ENCODE measurements around the gene NLRC5.

Gene NLRC5

GRCh38 chr16:57022445-57022844, 33.1 kb downstream of the NLRC5 start:
- Histone ChIP-seq H3K9ac (ENCODE audit: low read depth, low read length) (no peak overlapping the region), H3K4me3 (ENCODE audit: low read depth in 1 of 2, low read length in 2 of 2) (no peak overlapping the region), H3K79me2 (ENCODE audit: insufficient read depth, low read length) (no peaks in the 10 kb centered on the region), H3K27ac (ENCODE audit: low read length) (no peak overlapping the region), H3K9me3 (ENCODE audit: insufficient read depth, low read length, severe bottlenecking) (no peaks in the 10 kb centered on the region), H3K4me1 (ENCODE audit: insufficient read depth, low read length) (no peaks in the 10 kb centered on the region), H3K4me2 (ENCODE audit: insufficient read depth, low read length) (no peak overlapping the region), H2AFZ (ENCODE audit: low read depth, low read length) (no peak overlapping the region), H3K36me3 (ENCODE audit: insufficient read depth, low read length) (no peaks in the 10 kb centered on the region), H4K20me1 (ENCODE audit: insufficient read depth, low read length) (no peaks in the 10 kb centered on the region), H3K27me3 (ENCODE audit: insufficient read depth, low read length, poor library complexity) (no peaks in the 10 kb centered on the region)
- DNase-seq = no peak
- TF ChIP-seq EZH2 (IDR thresholded peaks at IDR 0.05; ENCODE audit: borderline replicate concordance, low read depth, low read length, severe bottlenecking) (no peak), CTCF (IDR thresholded peaks at IDR 0.05; ENCODE audit: borderline replicate concordance, extremely low read depth, low read length, poor library complexity, severe bottlenecking) (no peak)
- ATAC-seq (ENCODE audit: insufficient read depth, low read depth) = no peak

DNA sequence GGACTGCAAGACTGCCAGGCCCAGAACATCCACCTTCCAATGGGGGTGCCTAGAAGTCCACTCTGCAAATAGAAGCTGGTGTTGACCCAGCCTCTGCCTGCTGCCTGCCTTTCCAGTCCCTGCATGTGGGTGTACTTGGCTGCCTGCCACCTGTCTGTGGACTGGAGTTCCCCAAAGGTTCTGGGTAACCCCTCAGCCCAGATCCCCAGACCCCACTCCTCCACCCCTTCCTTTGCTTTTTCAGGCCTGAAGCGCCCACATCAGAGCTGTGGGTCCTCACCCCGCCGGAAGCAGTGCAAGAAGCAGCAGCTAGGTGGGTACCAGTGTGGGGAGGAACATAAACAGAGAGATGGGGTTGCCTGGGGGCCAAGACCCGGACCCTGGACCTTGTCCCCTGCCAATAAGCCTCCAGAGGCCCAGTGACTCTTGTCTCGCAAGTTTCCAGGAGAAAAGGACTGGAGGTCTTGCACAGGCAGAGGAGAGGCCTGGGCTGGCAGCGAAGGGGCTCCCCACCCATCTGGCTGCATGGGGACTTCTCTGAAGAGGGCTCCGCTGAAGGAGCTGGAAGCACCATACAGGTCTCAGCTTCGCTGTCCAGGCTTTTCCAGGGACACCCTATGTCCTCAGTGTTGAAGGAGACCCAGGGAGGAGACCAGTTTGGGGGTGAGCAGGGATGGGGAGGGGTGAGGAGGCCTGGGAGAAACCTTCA, 34.3 kb downstream of the NLRC5 start:
- no peaks in the 10 kb centered on the region for H3K9me3 ChIP-seq (ENCODE audit: insufficient read depth, low read length, severe bottlenecking)
- no peak overlapping the region for H2AFZ ChIP-seq (ENCODE audit: low read depth, low read length)
- H4K20me1 ChIP-seq (ENCODE audit: insufficient read depth, low read length) = no peaks in the 10 kb centered on the region
- no peak overlapping the region for H3K9ac ChIP-seq (ENCODE audit: low read depth, low read length)
- no peaks in the 10 kb centered on the region for H3K36me3 ChIP-seq (ENCODE audit: insufficient read depth, low read length)
- TF ChIP-seq CTCF (IDR thresholded peaks at IDR 0.05; ENCODE audit: borderline replicate concordance, extremely low read depth, low read length, poor library complexity, severe bottlenecking) (no peak), EZH2 (IDR thresholded peaks at IDR 0.05; ENCODE audit: borderline replicate concordance, low read depth, low read length, severe bottlenecking) (no peak)
- no peaks in the 10 kb centered on the region for H3K4me1 ChIP-seq (ENCODE audit: insufficient read depth, low read length)
- H3K27ac ChIP-seq (ENCODE audit: low read length) = no peak overlapping the region
- no peaks in the 10 kb centered on the region for H3K79me2 ChIP-seq (ENCODE audit: insufficient read depth, low read length)
- H3K27me3 ChIP-seq (ENCODE audit: insufficient read depth, low read length, poor library complexity) = no peaks in the 10 kb centered on the region
- H3K4me3 ChIP-seq (ENCODE audit: low read depth in 1 of 2, low read length in 2 of 2) = no peak overlapping the region
- H3K4me2 ChIP-seq (ENCODE audit: insufficient read depth, low read length) = no peak overlapping the region
- DNase-seq (no peak), ATAC-seq (ENCODE audit: insufficient read depth, low read depth) (no peak)

GRCh38 chr16:57024894-57025680, 35.7 kb downstream of the NLRC5 start:
- DNase-seq (no peak), ATAC-seq (ENCODE audit: insufficient read depth, low read depth) (no peak)
- Histone ChIP-seq H3K4me3 (ENCODE audit: low read depth in 1 of 2, low read length in 2 of 2) (no peak overlapping the region), H3K79me2 (ENCODE audit: insufficient read depth, low read length) (no peaks in the 10 kb centered on the region), H3K4me2 (ENCODE audit: insufficient read depth, low read length) (no peak overlapping the region), H4K20me1 (ENCODE audit: insufficient read depth, low read length) (no peaks in the 10 kb centered on the region), H3K27ac (ENCODE audit: low read length) (no peak overlapping the region), H3K36me3 (ENCODE audit: insufficient read depth, low read length) (no peaks in the 10 kb centered on the region), H3K27me3 (ENCODE audit: insufficient read depth, low read length, poor library complexity) (no peaks in the 10 kb centered on the region), H3K9ac (ENCODE audit: low read depth, low read length) (no peak overlapping the region), H2AFZ (ENCODE audit: low read depth, low read length) (no peak overlapping the region), H3K4me1 (ENCODE audit: insufficient read depth, low read length) (no peaks in the 10 kb centered on the region), H3K9me3 (ENCODE audit: insufficient read depth, low read length, severe bottlenecking) (no peaks in the 10 kb centered on the region)
- TF ChIP-seq EZH2 (IDR thresholded peaks at IDR 0.05; ENCODE audit: borderline replicate concordance, low read depth, low read length, severe bottlenecking) = no peak
- no peak for TF ChIP-seq CTCF (IDR thresholded peaks at IDR 0.05; ENCODE audit: borderline replicate concordance, extremely low read depth, low read length, poor library complexity, severe bottlenecking)

All from DND-41 (cell line).